K562 (cell line): Measurements from ENCODE around the gene BSN. TPM values are rescaled to one million over a fixed set of nuclear protein-coding genes. Genes with fewer than 3 reads are reported as not detected.

Experiments used
- ATAC-seq: fragments of 200-7000 bp; cut with Tn5 transposase; 3 replicates; pipeline ENCODE4 v1.9.1; 2020; ENCODE audit warnings: moderate library complexity
- BruUV-seq: library from RNA; stranded (reverse); fragments of 400-500 nt; replicated peaks from 2 replicates; lab custom pipeline; 2021; lab: Mats Ljungman, UMichigan
- CTCF ChIA-PET: fragments of 300-600 bp; formaldehyde crosslinking; extraction: SDS; loops from one replicate; lab custom pipeline; 2021; ENCODE audit warnings: low intra/inter-chr PET ratio; lab: Yijun Ruan, JAX
- POLR2A ChIA-PET: fragments of 300-600, 350-650 bp; sonication (Branson Sonifier 250); formaldehyde crosslinking; extraction: SDS; loops from one replicate; lab custom pipeline; 2021; ENCODE audit warnings: antibody characterized with exemption, inconsistent platforms; lab: Yijun Ruan, JAX
- DNase-seq, 4 experiments: peaks; one replicate each; pipeline versions ENCODE4 v3.0.0 to v3.0.0-alpha.2; 2011 to 2018; ENCODE audit warnings: low spot score in 3 of 4, mixed read lengths in 3 of 4; ENCODE audit errors: extremely low read depth in 1 of 4
- FAIRE-seq: peaks from 2 replicates; lab custom pipeline; 2011; peaks lifted over from hg19 to GRCh38; lab: Jason Lieb, UNC
- H2AFZ ChIP-seq: 2 replicates; pipeline ENCODE4 v1.6.0; 2011; ENCODE audit warnings: low read depth, low read length, control low read depth, inconsistent platforms
- H3K27ac ChIP-seq: fragments of 200-600 bp; 3 replicates; pipeline ENCODE4 v1.8.0; 2011; ENCODE audit warnings: low read depth, mild to moderate bottlenecking, control low read depth, inconsistent platforms, low read length, moderate library complexity, mixed read lengths; ENCODE audit errors: extremely low read depth
- H3K27me3 ChIP-seq, 2 experiments: fragments of 300-600 bp in 1 of 2; 2 replicates in 1 of 2; 3 replicates in 1 of 2; pipeline versions ENCODE4 v1.6.0 to v1.8.0; 2011; ENCODE audit warnings: inconsistent platforms in 2 of 2, low read length in 2 of 2, mild to moderate bottlenecking in 1 of 2, mixed read lengths in 1 of 2, moderate library complexity in 1 of 2; ENCODE audit not compliant: control insufficient read depth in 2 of 2, insufficient read depth in 2 of 2
- H3K36me3 ChIP-seq: fragments of 300-600 bp; 3 replicates; pipeline ENCODE4 v1.8.0; 2011; ENCODE audit warnings: mild to moderate bottlenecking, low read length, inconsistent platforms; ENCODE audit not compliant: control insufficient read depth, insufficient read depth
- H3K4me1 ChIP-seq, 2 experiments: fragments of 200-600 bp in 1 of 2; replicated peaks in 1 of 2; 2 replicates in 1 of 2; 3 replicates in 1 of 2; pipeline versions ENCODE4 v1.5.1 to v1.8.0; 2011; ENCODE audit warnings: inconsistent platforms in 2 of 2, low read length in 2 of 2, mild to moderate bottlenecking in 1 of 2, mixed read lengths in 1 of 2, moderate library complexity in 1 of 2; ENCODE audit not compliant: control insufficient read depth in 2 of 2, insufficient read depth in 2 of 2
- H3K4me2 ChIP-seq: 2 replicates; pipeline ENCODE4 v1.6.1; 2011; ENCODE audit warnings: low read length, control low read depth, inconsistent platforms, mixed read lengths; ENCODE audit not compliant: insufficient read depth
- H3K4me3 ChIP-seq: fragments of 200-600 bp; sonication (generic), shearing (Covaris generic); 2 replicates; pipeline ENCODE4 v1.5.1; 2016; ENCODE audit warnings: control low read depth, inconsistent platforms
- H3K79me2 ChIP-seq: fragments of 200-600 bp; 3 replicates; pipeline ENCODE4 v1.8.0; 2011; ENCODE audit warnings: low read length, inconsistent platforms; ENCODE audit not compliant: control insufficient read depth, insufficient read depth
- H3K9ac ChIP-seq, 2 experiments: 2 replicates each; pipeline versions ENCODE4 v1.6.0 to v1.6.1; 2011; ENCODE audit warnings: low read depth in 2 of 2, low read length in 2 of 2, control low read depth in 1 of 2, inconsistent platforms in 1 of 2, mild to moderate bottlenecking in 1 of 2, mixed read lengths in 1 of 2; ENCODE audit not compliant: insufficient read depth in 1 of 2
- H3K9me1 ChIP-seq: one replicate; pipeline ENCODE4 v1.6.0; 2011; ENCODE audit warnings: inconsistent platforms, mild to moderate bottlenecking, low read length, moderate library complexity; ENCODE audit not compliant: control insufficient read depth, insufficient read depth
- H3K9me3 ChIP-seq: replicated peaks from 2 replicates; pipeline ENCODE4 v1.5.1; 2011; ENCODE audit warnings: low read depth, low read length, inconsistent platforms; ENCODE audit not compliant: control insufficient read depth, insufficient read depth
- H4K20me1 ChIP-seq: replicated peaks from 2 replicates; pipeline ENCODE4 v1.6.1; 2011; ENCODE audit warnings: low read length, inconsistent platforms, mixed read lengths; ENCODE audit not compliant: control insufficient read depth, insufficient read depth
- ESRRB ChIP-seq: fragments of 250-450 bp; sonication (Bioruptor Pico); IDR thresholded peaks from 2 replicates; pipeline ENCODE4 v1.5.0; 2020; ENCODE audit warnings: mild to moderate bottlenecking, moderate library complexity, borderline replicate concordance
- FOXJ2 ChIP-seq: fragments of 200-800 bp; sonication (Bioruptor generic); IDR thresholded peaks from 2 replicates; pipeline ENCODE4 v1.6.1; 2016; ENCODE audit warnings: missing genetic modification characterization, missing compliant biosample characterization
- HNRNPUL1 ChIP-seq: fragments of 200-400 bp; formaldehyde crosslinking; IDR thresholded peaks from 2 replicates; pipeline ENCODE4 v1.6.1; 2017; ENCODE audit warnings: low read length
- KLF13 ChIP-seq: fragments of 450-650 bp; IDR thresholded peaks from 2 replicates; pipeline ENCODE4 v1.6.1; 2016; ENCODE audit warnings: missing genetic modification characterization, low read depth, mild to moderate bottlenecking, missing compliant biosample characterization, moderate library complexity, borderline replicate concordance
- POLR2G ChIP-seq: fragments of 200-400 bp; formaldehyde crosslinking; IDR thresholded peaks from 2 replicates; pipeline ENCODE4 v1.6.1; 2017; ENCODE audit warnings: low read depth, mild to moderate bottlenecking, antibody characterized with exemption, low read length, moderate library complexity
- ZNF239 ChIP-seq: fragments of 250-450 bp; sonication (Bioruptor Pico); IDR thresholded peaks from 2 replicates; pipeline ENCODE4 v1.4.0; 2020; ENCODE audit warnings: mild to moderate bottlenecking
- WGBS: fragments of 100-300 bp; shearing (Covaris generic); methylation state at CpG from one replicate; pipeline ENCODE4 v1.1.6; 2016; ENCODE audit warnings: low coverage, mixed read lengths; ENCODE audit not compliant: insufficient coverage; ENCODE audit errors: missing lambda C conversion rate; 5-methylcytosine and 5-hydroxymethylcytosine counted together
- in situ Hi-C: fragments of 300-500 bp; cut with MboI; formaldehyde crosslinking; loops from 4 replicates; pipeline ENCODE4 v1.15.0; 2018; ENCODE audit warnings: inconsistent platforms, mixed read lengths
- intact Hi-C: fragments of 100-400 bp; cut with micrococcal nuclease; formaldehyde crosslinking; loops from 2 replicates; pipeline ENCODE4 v1.14.2; 2022
- polyA plus RNA-seq, 8 experiments: library from polyadenylated mRNA; depleted of rRNA in 4 of 8; stranded (reverse) in 5 of 8; unstranded in 3 of 8; fragments of >200 nt; fragmentation: Nextera tagmentation in 2 of 8; fragmentation: Illumina TruSeq in 1 of 8; extraction: Ambion mirVana in 2 of 8; extraction: Trizol in 1 of 8; gene quantifications; 2 replicates each; pipeline versions ENCODE4 v1.2.1 to v1.2.3, GENCODE V29; 2011 to 2014; ENCODE audit warnings: inconsistent platforms in 1 of 8, missing spikeins in 1 of 8
- total RNA-seq, 7 experiments: library from RNA; depleted of rRNA in 6 of 7; stranded (reverse); fragments of >200 nt in 6 of 7; fragmentation: Illumina TruSeq in 2 of 7; extraction: Trizol in 2 of 7; gene quantifications; 2 replicates each; pipeline versions ENCODE4 v1.2.1 to v1.2.3, GENCODE V29; 2011 to 2021; ENCODE audit warnings: low replicate concordance in 1 of 7

BSN gene
- total and polyA plus RNA-seq, 9 of the 15 experiments (the other 6 are each of a cell fraction or from before 2014, with no cell fraction given): 0.03 to 1.5 (median 0.29) TPM

GRCh38 chr3:49716169-49716568 is 161.9 kb downstream of the BSN start:
- intact Hi-C loops: no loop called here
- TF ChIP-seq KLF13 (tag): no peak
- TF ChIP-seq HNRNPUL1: no peak
- TF ChIP-seq ESRRB (CRISPR knock-in tag): no peak
- no peak for TF ChIP-seq FOXJ2
- TF ChIP-seq, all 486 proteins: peak for 0
- peaks cover 47% of the 10 kb centered on the region; the same call in 2 of the 3 replicates for H3K36me3 ChIP-seq
- 93% methylated on average over 3 of the region's 7 CpGs for WGBS
- ATAC-seq (no peak), FAIRE-seq (no peak), DNase-seq (no peak)
- no peak overlapping the region for H3K27ac ChIP-seq
- H3K4me1 ChIP-seq: peaks cover 0 to 9% of the 10 kb centered on the region in 2 experiments; a peak in 1 of 5 replicates
- H3K9ac ChIP-seq: no peak overlapping the region
- H3K9me1 ChIP-seq: no peaks in the 10 kb centered on the region
- CTCF ChIA-PET: no interaction called here
- no peaks in the 10 kb centered on the region for H4K20me1 ChIP-seq
- no peaks in the 10 kb centered on the region for H3K9me3 ChIP-seq
- POLR2A ChIA-PET: no interaction called here
- H3K4me3 ChIP-seq: no peak overlapping the region
- H3K79me2 ChIP-seq: no peaks in the 10 kb centered on the region
- no peaks in the 10 kb centered on the region for H3K27me3 ChIP-seq
- H2AFZ ChIP-seq: no peak overlapping the region
- no TSS peak for BruUV-seq
- in situ Hi-C loops: no loop called here
- H3K4me2 ChIP-seq: no peak overlapping the region

- no peaks in the 10 kb centered on the region for H3K27me3 ChIP-seq
- FAIRE-seq: no peak
- H3K4me1 ChIP-seq: peaks cover 0 to 10% of the 10 kb centered on the region in 2 experiments; a peak in 1 of 5 replicates
- no peaks in the 10 kb centered on the region for H3K79me2 ChIP-seq
- CTCF ChIA-PET: no interaction called here
- no peak overlapping the region for H3K4me3 ChIP-seq
- intact Hi-C loops (no loop called here), in situ Hi-C loops (no loop called here)
- TF ChIP-seq ZNF239 (CRISPR knock-in tag): no peak
- TF ChIP-seq HNRNPUL1: no peak
- peak; percentile 41; the same call in 1 of the 2 replicates for TF ChIP-seq POLR2G
- no peaks in the 10 kb centered on the region for H3K9me3 ChIP-seq
- no peak overlapping the region for H3K4me2 ChIP-seq
- no peak for DNase-seq
- no peaks in the 10 kb centered on the region for H4K20me1 ChIP-seq
- no peak overlapping the region for H3K9ac ChIP-seq
- POLR2A ChIA-PET: interaction anchor here (0.5 to 0.7 kb wide), 2 partner anchors 9 to 59 kb away, joined by 3 to 4 read pairs; no protein-coding TSS in a partner anchor
- no peak for ATAC-seq
- H3K27ac ChIP-seq: no peak overlapping the region
- H3K36me3 ChIP-seq: peaks cover 53% of the 10 kb centered on the region; the same call in 2 of the 3 replicates
- 97% methylated on average over 6 of the region's 16 CpGs for WGBS
- no TSS peak for BruUV-seq
- no peak overlapping the region for H2AFZ ChIP-seq
- H3K9me1 ChIP-seq: no peaks in the 10 kb centered on the region
Observed at GRCh38 chr3:49716691-49717210, 162.5 kb downstream of the BSN start.
